ENCODE data around the gene GALNT18.

Gene GALNT18

GRCh38 chr11:11493698-11494097 is 128.1 kb downstream of the GALNT18 start:
- FAIRE-seq = no peak

- no peak for FAIRE-seq
Measured at GRCh38 chr11:11491589-11491988, 130.2 kb downstream of the GALNT18 start.

GRCh38 chr11:11491014-11491413 is 130.8 kb downstream of the GALNT18 start:
- FAIRE-seq = no peak

- no peak for FAIRE-seq
Measured at GRCh38 chr11:11486423-11486822, 135.4 kb downstream of the GALNT18 start.

- no peak for FAIRE-seq
Measured at GRCh38 chr11:11486002-11486401, 135.8 kb downstream of the GALNT18 start.

GRCh38 chr11:11483627-11484026 is 138.2 kb downstream of the GALNT18 start:
- no peak for FAIRE-seq

GRCh38 chr11:11482730-11483129 is 139.1 kb downstream of the GALNT18 start:
- no peak for FAIRE-seq

GRCh38 chr11:11481371-11481770 is 140.4 kb downstream of the GALNT18 start:
- FAIRE-seq = no peak

GRCh38 chr11:11480971-11481370 is 140.8 kb downstream of the GALNT18 start:
- no peak for FAIRE-seq

GRCh38 chr11:11478687-11479086 is 143.1 kb downstream of the GALNT18 start:
- FAIRE-seq = no peak

- FAIRE-seq = no peak
Measured at GRCh38 chr11:11477695-11478420, 143.9 kb downstream of the GALNT18 start.

- FAIRE-seq = no peak
Measured at GRCh38 chr11:11476971-11477645, 144.7 kb downstream of the GALNT18 start.

GRCh38 chr11:11476499-11476898 is 145.3 kb downstream of the GALNT18 start:
- no peak for FAIRE-seq

- FAIRE-seq = no peak
Measured at GRCh38 chr11:11472106-11472505, 149.7 kb downstream of the GALNT18 start.

- no peak for FAIRE-seq
Measured at GRCh38 chr11:11471201-11471600, 150.6 kb downstream of the GALNT18 start.

GRCh38 chr11:11468954-11469353 is 152.9 kb downstream of the GALNT18 start:
- FAIRE-seq = no peak

GRCh38 chr11:11467312-11467711 is 154.5 kb downstream of the GALNT18 start:
- FAIRE-seq = no peak

- no peak for FAIRE-seq
Measured at GRCh38 chr11:11464555-11464954, 157.2 kb downstream of the GALNT18 start.

- no peak for FAIRE-seq
Measured at GRCh38 chr11:11463405-11463804, 158.4 kb downstream of the GALNT18 start.

- FAIRE-seq = no peak
Measured at GRCh38 chr11:11461473-11461872, 160.3 kb downstream of the GALNT18 start.

- FAIRE-seq = no peak
Measured at GRCh38 chr11:11459578-11459977, 162.2 kb downstream of the GALNT18 start.

- FAIRE-seq = no peak
Measured at GRCh38 chr11:11458485-11458884, 163.3 kb downstream of the GALNT18 start.

GRCh38 chr11:11458001-11458400 is 163.8 kb downstream of the GALNT18 start:
- no peak for FAIRE-seq

- no peak for FAIRE-seq
Measured at GRCh38 chr11:11456866-11457265, 164.9 kb downstream of the GALNT18 start.
